T-helper 17 cell (primary cell): ENCODE data around the gene EFHD2. TPM values are rescaled to one million over a fixed set of nuclear protein-coding genes. Genes with fewer than 3 reads are reported as not detected.

Experiments
- total RNA-seq, 4 donors: library from RNA in 2 of 4; stranded (reverse) in 2 of 4; gene quantifications; one replicate each; pipeline ENCODE4 v1.2.3 and lab custom pipeline; 2022 to 2026

EFHD2 gene
- total RNA-seq, 2 donors from 2014 or later: 135 to 197 TPM

Other genes starting within 250 kb of the EFHD2 start
- not detected for gene FHAD1, start 162.7 kb upstream of the EFHD2 start, total RNA-seq
- gene CTRC, start 28.6 kb downstream of the EFHD2 start, total RNA-seq: 1 to 10 TPM; 2.7 to 2.9 TPM
- gene CELA2A, start 46.8 kb downstream of the EFHD2 start, total RNA-seq: not detected
- gene CELA2B, start 66.2 kb downstream of the EFHD2 start, total RNA-seq: not detected
- 10 to 100 TPM; 11.4 to 14.8 TPM for gene CASP9, start 114.3 kb downstream of the EFHD2 start, total RNA-seq
- 10 to 100 TPM; 13.2 to 20.5 TPM for gene DNAJC16, start 117.0 kb downstream of the EFHD2 start, total RNA-seq
- 1 to 10 TPM; 5.7 to 6.8 TPM for gene AGMAT, start 175.2 kb downstream of the EFHD2 start, total RNA-seq
- gene DDI2, start 207.6 kb downstream of the EFHD2 start, total RNA-seq: 10 to 100 TPM; 27.5 to 31.1 TPM